Chondrocyte (in vitro differentiated cells): ENCODE measurements around the gene PARM1. TPM values are rescaled to one million over a fixed set of nuclear protein-coding genes. Genes with fewer than 3 reads are reported as not detected.

ENCODE experiments used
- DNase-seq: peaks from one replicate; pipeline ENCODE4 v3.0.0; 2021; ENCODE audit warnings: mixed read lengths, low spot score
- H3K27ac Mint-ChIP-seq: one replicate; pipeline ENCODE4 v1.8.0; 2021; ENCODE audit warnings: mild to moderate bottlenecking, moderate library complexity, mixed read lengths; ENCODE audit not compliant: unreplicated experiment
- H3K27me3 Mint-ChIP-seq: 2 replicates; pipeline ENCODE4 v1.8.0; 2021; ENCODE audit warnings: low read depth, mixed read lengths
- H3K36me3 Mint-ChIP-seq: 2 replicates; pipeline ENCODE4 v1.8.0; 2021; ENCODE audit warnings: low read depth, mixed read lengths
- H3K4me1 Mint-ChIP-seq: 2 replicates; pipeline ENCODE4 v1.8.0; 2021; ENCODE audit warnings: low read depth, mild to moderate bottlenecking, mixed read lengths
- H3K4me3 Mint-ChIP-seq: one replicate; pipeline ENCODE4 v1.8.0; 2021; ENCODE audit warnings: mild to moderate bottlenecking, moderate library complexity, mixed read lengths; ENCODE audit not compliant: unreplicated experiment
- H3K9me3 Mint-ChIP-seq: 2 replicates; pipeline ENCODE4 v1.8.0; 2021; ENCODE audit warnings: low read depth, mixed read lengths
- CTCF ChIP-seq: fragments of 200-600 bp; sonication (generic); IDR thresholded peaks from 2 replicates; pipeline ENCODE4 v1.5.0; 2021; ENCODE audit warnings: antibody characterized with exemption, mild to moderate bottlenecking, moderate library complexity
- total RNA-seq: library from RNA; stranded (reverse); gene quantifications from 3 replicates; pipeline ENCODE4 v1.2.1, GENCODE V29; 2021

The PARM1 gene
- total RNA-seq, 1 donor from 2014 or later = 0.90 TPM

GRCh38 chr4:75003979-75004378 is 71.1 kb downstream of the PARM1 start:
- peaks cover 11% of the 10 kb centered on the region for H3K9me3 Mint-ChIP-seq

GRCh38 chr4:75004755-75005668 is 72.1 kb downstream of the PARM1 start:
- Mint-ChIP-seq H3K9me3 (peaks cover 11% of the 10 kb centered on the region), H3K4me3 (no peak overlapping the region), H3K27ac (no peak overlapping the region), H3K36me3 (no peaks in the 10 kb centered on the region), H3K4me1 (peaks cover 15% of the 10 kb centered on the region), H3K27me3 (no peaks in the 10 kb centered on the region)
- DNase-seq = no peak
- TF ChIP-seq CTCF = no peak

More at GRCh38 chr4:75003979-75004378, 71.1 kb downstream of the PARM1 start:
- H3K4me3 Mint-ChIP-seq = no peak overlapping the region
- H3K27me3 Mint-ChIP-seq = no peaks in the 10 kb centered on the region
- TF ChIP-seq CTCF = no peak
- H3K4me1 Mint-ChIP-seq = peaks cover 15% of the 10 kb centered on the region
- no peak overlapping the region for H3K27ac Mint-ChIP-seq
- H3K36me3 Mint-ChIP-seq = no peaks in the 10 kb centered on the region
- DNase-seq = no peak

GRCh38 chr4:75005727-75006126 is 72.8 kb downstream of the PARM1 start:
- Mint-ChIP-seq H3K4me3 (no peak overlapping the region), H3K27ac (no peak overlapping the region), H3K27me3 (no peaks in the 10 kb centered on the region), H3K9me3 (peaks cover 11% of the 10 kb centered on the region), H3K36me3 (no peaks in the 10 kb centered on the region), H3K4me1 (peaks cover 15% of the 10 kb centered on the region)
- DNase-seq = no peak
- TF ChIP-seq CTCF = no peak

GRCh38 chr4:75007891-75008290 is 75.0 kb downstream of the PARM1 start:
- Mint-ChIP-seq H3K9me3 (peaks cover 11% of the 10 kb centered on the region), H3K4me3 (no peak overlapping the region), H3K4me1 (peaks cover 13% of the 10 kb centered on the region), H3K27me3 (no peaks in the 10 kb centered on the region), H3K36me3 (no peaks in the 10 kb centered on the region), H3K27ac (no peak overlapping the region)
- no peak for TF ChIP-seq CTCF
- DNase-seq = no peak

GRCh38 chr4:75009138-75009537 is 76.2 kb downstream of the PARM1 start:
- no peaks in the 10 kb centered on the region for H3K27me3 Mint-ChIP-seq

More at GRCh38 chr4:75009138-75009537, 76.2 kb downstream of the PARM1 start:
- TF ChIP-seq CTCF = no peak
- H3K9me3 Mint-ChIP-seq = peaks cover 11% of the 10 kb centered on the region
- H3K27ac Mint-ChIP-seq = no peak overlapping the region
- no peaks in the 10 kb centered on the region for H3K36me3 Mint-ChIP-seq
- H3K4me3 Mint-ChIP-seq = no peak overlapping the region
- peaks cover 4% of the 10 kb centered on the region for H3K4me1 Mint-ChIP-seq
- no peak for DNase-seq
